ENCODE results near the gene TRIM46.
"Not testable (repeated sequence)": the region's sequence is repeated elsewhere in the genome, so short reads cannot be mapped to it uniquely, and the experiment has no call there.

The TRIM46 gene

GRCh38 chr1:155207806-155208540 lies 34.3 kb downstream of the TRIM46 start, which contains the start of gene THBS3:
Gene THBS3 (minus strand): TSS chr1:155207897. CDS start chr1:155207876, 21 bp downstream.
- no peak for DNase-seq

GRCh38 chr1:155208541-155209311 lies 35.1 kb downstream of the TRIM46 start, which contains the start of gene MTX1:
Gene MTX1 (plus strand): TSS chr1:155208695. CDS start chr1:155208805, 110 bp downstream.
- peak; percentile 90 for DNase-seq

- DNase-seq = no peak
Measured at GRCh38 chr1:155209312-155209721, 35.7 kb downstream of the TRIM46 start.

GRCh38 chr1:155210314-155211104 lies 36.9 kb downstream of the TRIM46 start:
- DNase-seq = no peak

GRCh38 chr1:155211381-155212050 lies 37.9 kb downstream of the TRIM46 start:
- not testable (repeated sequence) for DNase-seq

- DNase-seq = not testable (repeated sequence)
Measured at GRCh38 chr1:155212051-155212440, 38.4 kb downstream of the TRIM46 start.

GRCh38 chr1:155214702-155215101 lies 41.1 kb downstream of the TRIM46 start:
- DNase-seq = not testable (repeated sequence)

GRCh38 chr1:155218854-155219591 lies 45.4 kb downstream of the TRIM46 start:
- DNase-seq = peak; percentile 41

- DNase-seq = no peak
Measured at GRCh38 chr1:155219592-155220031, 46.0 kb downstream of the TRIM46 start.

GRCh38 chr1:155220211-155220965 lies 46.7 kb downstream of the TRIM46 start:
- not testable (repeated sequence) for DNase-seq

- no peak for DNase-seq
Measured at GRCh38 chr1:155223047-155223446, 49.4 kb downstream of the TRIM46 start.

- not testable (repeated sequence) for DNase-seq
Measured at GRCh38 chr1:155225404-155225759, 51.7 kb downstream of the TRIM46 start.

GRCh38 chr1:155226188-155226909 lies 52.7 kb downstream of the TRIM46 start:
- peak; percentile 84 for DNase-seq

GRCh38 chr1:155226910-155227260 lies 53.2 kb downstream of the TRIM46 start:
- DNase-seq = peak; percentile 68

GRCh38 chr1:155227261-155228095 lies 53.8 kb downstream of the TRIM46 start:
- peak; percentile 99 for DNase-seq

GRCh38 chr1:155228096-155228427 lies 54.4 kb downstream of the TRIM46 start:
- DNase-seq = no peak

GRCh38 chr1:155231302-155231701 lies 57.7 kb downstream of the TRIM46 start:
- DNase-seq = not testable (repeated sequence)

GRCh38 chr1:155232001-155232978 lies 58.6 kb downstream of the TRIM46 start:
- not testable (repeated sequence) for DNase-seq

Measured in stimulated activated CD8-positive, alpha-beta memory T cell treated with anti-CD3 and anti-CD28 coated beads, Interleukin-4, amount 100 ng/mL, for 48 hours (primary cell).